Peyer's patch (tissue), 4 donors: ENCODE data around the gene PDIA5. TPM values are rescaled to one million over a fixed set of nuclear protein-coding genes. Genes with fewer than 3 reads are reported as not detected.

ENCODE experiments used
- DNase-seq, 3 donors: peaks; one replicate each; pipeline ENCODE4 v3.0.0-alpha.2; 2017 to 2019
- H3K27ac ChIP-seq, 4 donors: fragments of 200-600 bp; sonication (generic); one replicate each; pipeline ENCODE4 v1.5.1; 2016 to 2019
- H3K27me3 ChIP-seq, 2 donors: fragments of 200-600 bp; sonication (generic); one replicate each; pipeline ENCODE4 v1.5.1; 2019
- H3K36me3 ChIP-seq, 3 donors: fragments of 200-600 bp; sonication (generic); one replicate each; pipeline ENCODE4 v1.5.1; 2016 to 2019
- H3K4me1 ChIP-seq, 4 donors: fragments of 200-600 bp; sonication (generic); one replicate each; pipeline ENCODE4 v1.5.1; 2016 to 2019
- H3K4me3 ChIP-seq, 4 donors: fragments of 200-600 bp; sonication (generic); 1 replicate in 3 of 4; 2 replicates in 1 of 4; pipeline ENCODE4 v1.5.1; 2016 to 2019; ENCODE audit warnings: mild to moderate bottlenecking in 1 of 4
- H3K9me3 ChIP-seq, 4 donors: fragments of 200-600 bp; sonication (generic); one replicate each; pipeline ENCODE4 v1.5.1; 2016 to 2019; ENCODE audit warnings: mild to moderate bottlenecking in 1 of 4
- CTCF ChIP-seq, 6 experiments: fragments of 450-650 bp in 4 of 6; fragments of 200-600 bp in 2 of 6; sonication (generic) in 1 of 6; IDR thresholded peaks; one replicate each; pipeline ENCODE4 v1.5.1; 2017 to 2019; ENCODE audit warnings: antibody characterized with exemption in 6 of 6, mild to moderate bottlenecking in 3 of 6, moderate library complexity in 1 of 6
- POLR2A ChIP-seq, 2 donors: fragments of 450-650 bp; IDR thresholded peaks; one replicate each; pipeline ENCODE4 v1.5.1; 2017; ENCODE audit warnings: antibody characterized with exemption in 2 of 2, mild to moderate bottlenecking in 2 of 2, moderate library complexity in 2 of 2
- total RNA-seq, 4 donors: library from RNA; depleted of rRNA; stranded (reverse); fragments of >200 nt; gene quantifications; one replicate each; pipeline ENCODE4 v1.1.0, GENCODE V29; 2016

Gene PDIA5
- total RNA-seq, 4 donors from 2014 or later = 13.7 to 63.5 (median 19.4) TPM

- Histone ChIP-seq H3K36me3 (no peaks in the 10 kb centered on the region), H3K27me3 (no peaks in the 10 kb centered on the region), H3K9me3 (no peaks in the 10 kb centered on the region), H3K4me3 (no peak overlapping the region), H3K4me1 (no peaks in the 10 kb centered on the region), H3K27ac (no peak overlapping the region)
- no peak for TF ChIP-seq CTCF (IDR thresholded peaks at IDR 0.05)
- no peak for TF ChIP-seq POLR2A (IDR thresholded peaks at IDR 0.05)
- no peak for DNase-seq
These were observed 31.8 kb upstream of the PDIA5 start for GRCh38 chr3:123034996-123035395.

GRCh38 chr3:123036352-123037014 is 30.3 kb upstream of the PDIA5 start:
- H3K4me3 ChIP-seq = no peak overlapping the region
- H3K27me3 ChIP-seq = no peaks in the 10 kb centered on the region
- no peaks in the 10 kb centered on the region for H3K36me3 ChIP-seq
- H3K9me3 ChIP-seq = no peaks in the 10 kb centered on the region
- no peak for DNase-seq
- H3K27ac ChIP-seq = no peak overlapping the region
- H3K4me1 ChIP-seq = no peaks in the 10 kb centered on the region
- TF ChIP-seq CTCF (IDR thresholded peaks at IDR 0.05) = no peak
- no peak for TF ChIP-seq POLR2A (IDR thresholded peaks at IDR 0.05)

- TF ChIP-seq CTCF (IDR thresholded peaks at IDR 0.05) (no peak), POLR2A (IDR thresholded peaks at IDR 0.05) (no peak)
- H3K36me3 ChIP-seq = no peaks in the 10 kb centered on the region
- H3K27me3 ChIP-seq = no peaks in the 10 kb centered on the region
- H3K4me1 ChIP-seq = no peaks in the 10 kb centered on the region
- H3K4me3 ChIP-seq = no peak overlapping the region
- H3K9me3 ChIP-seq = no peaks in the 10 kb centered on the region
- DNase-seq = no peak
- no peak overlapping the region for H3K27ac ChIP-seq
These were observed 29.8 kb upstream of the PDIA5 start for GRCh38 chr3:123037015-123037375.

GRCh38 chr3:123038751-123039150 is 28.1 kb upstream of the PDIA5 start:
- no peak overlapping the region for H3K4me3 ChIP-seq

GRCh38 chr3:123039178-123039577 is 27.6 kb upstream of the PDIA5 start:
- TF ChIP-seq POLR2A (IDR thresholded peaks at IDR 0.05) = no peak
- TF ChIP-seq CTCF (IDR thresholded peaks at IDR 0.05) = no peak
- no peaks in the 10 kb centered on the region for H3K9me3 ChIP-seq
- H3K4me3 ChIP-seq = no peak overlapping the region
- no peaks in the 10 kb centered on the region for H3K36me3 ChIP-seq
- H3K4me1 ChIP-seq = no peaks in the 10 kb centered on the region
- no peak for DNase-seq
- no peaks in the 10 kb centered on the region for H3K27me3 ChIP-seq
- no peak overlapping the region for H3K27ac ChIP-seq

More at GRCh38 chr3:123038751-123039150, 28.1 kb upstream of the PDIA5 start:
- Histone ChIP-seq H3K27me3 (no peaks in the 10 kb centered on the region), H3K27ac (no peak overlapping the region), H3K36me3 (no peaks in the 10 kb centered on the region), H3K9me3 (no peaks in the 10 kb centered on the region), H3K4me1 (no peaks in the 10 kb centered on the region)
- no peak for TF ChIP-seq POLR2A (IDR thresholded peaks at IDR 0.05)
- TF ChIP-seq CTCF (IDR thresholded peaks at IDR 0.05) = no peak
- no peak for DNase-seq

- Histone ChIP-seq H3K4me3 (no peak overlapping the region), H3K9me3 (no peaks in the 10 kb centered on the region), H3K4me1 (no peaks in the 10 kb centered on the region), H3K27me3 (no peaks in the 10 kb centered on the region), H3K27ac (no peak overlapping the region), H3K36me3 (no peaks in the 10 kb centered on the region)
- no peak for DNase-seq
- TF ChIP-seq CTCF (IDR thresholded peaks at IDR 0.05) = no peak
- TF ChIP-seq POLR2A (IDR thresholded peaks at IDR 0.05) = no peak
These were observed 24.4 kb upstream of the PDIA5 start for GRCh38 chr3:123042413-123042812.
